PC-3 (cell line): ENCODE measurements around the gene SLC39A6. TPM values are rescaled to one million over a fixed set of nuclear protein-coding genes. Genes with fewer than 3 reads are reported as not detected.

Experiments
- ATAC-seq: fragments of 200-7000 bp; cut with Tn5 transposase; 2 replicates; pipeline ENCODE4 v1.9.1; 2020; ENCODE audit warnings: mild to moderate bottlenecking, moderate library complexity
- BruUV-seq: library from RNA; stranded (reverse); fragments of 400-500 nt; replicated peaks from 2 replicates; lab custom pipeline; 2021; lab: Mats Ljungman, UMichigan
- CTCF ChIA-PET: fragments of 300-600 bp; sonication (Branson Sonifier 250); formaldehyde crosslinking; loops from one replicate; lab custom pipeline; 2022; ENCODE audit warnings: antibody characterized with exemption; lab: Charles Lee
- POLR2A ChIA-PET: fragments of 300-600 bp; sonication (Branson Sonifier 250); formaldehyde crosslinking; loops from one replicate; lab custom pipeline; 2022; ENCODE audit warnings: antibody characterized with exemption; ENCODE audit not compliant: unreplicated experiment; lab: Charles Lee
- DNase-seq: peaks from one replicate; pipeline ENCODE4 v3.0.0-alpha.2; 2015
- H2AFZ ChIP-seq: fragments of 300-600 bp; sonication (generic); 2 replicates; pipeline ENCODE4 v1.6.0; 2016; ENCODE audit warnings: antibody characterized with exemption, low read length
- H3F3A ChIP-seq: fragments of 300-600 bp; sonication (generic); one replicate; pipeline ENCODE4 v1.6.0; 2017; ENCODE audit warnings: antibody characterized with exemption, low read length, control low read depth, mild to moderate bottlenecking; ENCODE audit not compliant: unreplicated experiment
- H3K27ac ChIP-seq: fragments of 300-600 bp; sonication (generic); 2 replicates; pipeline ENCODE4 v1.5.1; 2016; ENCODE audit warnings: mild to moderate bottlenecking, low read length
- H3K27me3 ChIP-seq: fragments of 300-600 bp; sonication (generic); 2 replicates; pipeline ENCODE4 v1.6.1; 2016; ENCODE audit warnings: low read length, mixed read lengths
- H3K36me3 ChIP-seq: fragments of 300-600 bp; sonication (generic); 2 replicates; pipeline ENCODE4 v1.6.1; 2016; ENCODE audit warnings: low read depth, mixed run types, low read length, mixed read lengths
- H3K4me1 ChIP-seq: fragments of 300-600 bp; sonication (generic); 2 replicates; pipeline ENCODE4 v1.5.1; 2016; ENCODE audit warnings: low read length; ENCODE audit not compliant: insufficient read depth
- H3K4me2 ChIP-seq: fragments of 300-600 bp; sonication (generic); 2 replicates; pipeline ENCODE4 v1.6.0; 2016; ENCODE audit warnings: low read length
- H3K4me3 ChIP-seq: fragments of 300-600 bp; sonication (generic); 2 replicates; pipeline ENCODE4 v1.5.1; 2016; ENCODE audit warnings: mild to moderate bottlenecking, low read length, mixed read lengths
- H3K79me2 ChIP-seq: fragments of 300-600 bp; sonication (generic); 2 replicates; pipeline ENCODE4 v1.6.1; 2017; ENCODE audit warnings: low read length, mixed read lengths
- H3K9ac ChIP-seq: fragments of 300-600 bp; sonication (generic); 2 replicates; pipeline ENCODE4 v1.6.0; 2016; ENCODE audit warnings: mild to moderate bottlenecking, low read length
- H3K9me2 ChIP-seq: fragments of 300-600 bp; sonication (generic); replicated peaks from 2 replicates; pipeline ENCODE4 v1.6.1; 2016; ENCODE audit warnings: mixed run types, low read length, mixed read lengths
- H3K9me3 ChIP-seq: fragments of 300-600 bp; sonication (generic); 2 replicates; pipeline ENCODE4 v1.6.1; 2016; ENCODE audit warnings: low read length, mixed read lengths
- H4K20me1 ChIP-seq: fragments of 300-600 bp; sonication (generic); 2 replicates; pipeline ENCODE4 v1.6.1; 2016; ENCODE audit warnings: low read length, mixed read lengths
- EZH2 ChIP-seq: fragments of 300-600 bp; sonication (generic); IDR thresholded peaks from one replicate; pipeline ENCODE4 v1.6.1; 2017; ENCODE audit warnings: antibody characterized with exemption, mild to moderate bottlenecking, low read length; ENCODE audit not compliant: unreplicated experiment
- EZH2phosphoT487 ChIP-seq: fragments of 300-600 bp; sonication (generic); IDR thresholded peaks from 2 replicates; pipeline ENCODE4 v1.6.1; 2018; ENCODE audit warnings: mild to moderate bottlenecking, antibody characterized with exemption, low read length, borderline replicate concordance
- intact Hi-C: fragments of 100-400 bp; cut with micrococcal nuclease; formaldehyde crosslinking; loops from 2 replicates; pipeline ENCODE4 v1.9.0; 2023
- total RNA-seq: library from RNA; depleted of rRNA; stranded (reverse); fragments of >200 nt; gene quantifications from 2 replicates; pipeline ENCODE4 v1.2.3, GENCODE V29; 2014
- TF ChIP-seq, protein P1 (sequence below): fragments of 300-600 bp; sonication (generic); conservative IDR thresholded peaks from 2 replicates; pipeline ENCODE4 v1.5.1; 2017; ENCODE audit warnings: antibody characterized with exemption, low read depth, mild to moderate bottlenecking, low read length

SLC39A6 gene
- total RNA-seq, 1 experiment from 2014 or later, result 25.5 TPM

DNA sequence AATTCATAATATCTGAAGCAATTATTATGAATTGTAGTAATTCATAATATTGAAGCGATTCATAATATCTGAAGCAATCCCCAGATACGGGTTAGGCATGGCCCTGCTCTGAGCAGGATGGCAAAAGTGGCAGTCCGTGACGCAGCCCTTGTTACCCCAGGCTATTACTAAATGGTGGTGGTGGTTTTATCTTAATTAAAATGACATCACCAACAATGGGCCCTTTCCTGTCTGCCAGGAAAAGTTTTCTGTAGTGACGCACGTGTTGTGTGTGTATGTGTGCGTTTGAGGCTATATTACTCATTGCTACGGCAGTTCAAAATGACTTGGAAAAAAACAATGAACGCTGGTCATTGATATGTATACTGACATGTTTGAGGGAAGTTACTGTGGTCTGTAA lies 47.6 kb upstream of the SLC39A6 start:
- Histone ChIP-seq H3K79me2 (no peaks in the 10 kb centered on the region), H2AFZ (no peak overlapping the region), H3F3A (no peaks in the 10 kb centered on the region), H3K9me2 (no peaks in the 10 kb centered on the region), H3K4me3 (no peak overlapping the region), H3K9ac (no peak overlapping the region), H3K4me2 (no peak overlapping the region), H4K20me1 (no peaks in the 10 kb centered on the region), H3K4me1 (no peaks in the 10 kb centered on the region), H3K9me3 (no peaks in the 10 kb centered on the region), H3K27ac (no peak overlapping the region), H3K27me3 (no peaks in the 10 kb centered on the region), H3K36me3 (no peaks in the 10 kb centered on the region)
- POLR2A ChIA-PET, result no interaction called here
- no peak for TF ChIP-seq EZH2
- TF ChIP-seq, protein P1, sequence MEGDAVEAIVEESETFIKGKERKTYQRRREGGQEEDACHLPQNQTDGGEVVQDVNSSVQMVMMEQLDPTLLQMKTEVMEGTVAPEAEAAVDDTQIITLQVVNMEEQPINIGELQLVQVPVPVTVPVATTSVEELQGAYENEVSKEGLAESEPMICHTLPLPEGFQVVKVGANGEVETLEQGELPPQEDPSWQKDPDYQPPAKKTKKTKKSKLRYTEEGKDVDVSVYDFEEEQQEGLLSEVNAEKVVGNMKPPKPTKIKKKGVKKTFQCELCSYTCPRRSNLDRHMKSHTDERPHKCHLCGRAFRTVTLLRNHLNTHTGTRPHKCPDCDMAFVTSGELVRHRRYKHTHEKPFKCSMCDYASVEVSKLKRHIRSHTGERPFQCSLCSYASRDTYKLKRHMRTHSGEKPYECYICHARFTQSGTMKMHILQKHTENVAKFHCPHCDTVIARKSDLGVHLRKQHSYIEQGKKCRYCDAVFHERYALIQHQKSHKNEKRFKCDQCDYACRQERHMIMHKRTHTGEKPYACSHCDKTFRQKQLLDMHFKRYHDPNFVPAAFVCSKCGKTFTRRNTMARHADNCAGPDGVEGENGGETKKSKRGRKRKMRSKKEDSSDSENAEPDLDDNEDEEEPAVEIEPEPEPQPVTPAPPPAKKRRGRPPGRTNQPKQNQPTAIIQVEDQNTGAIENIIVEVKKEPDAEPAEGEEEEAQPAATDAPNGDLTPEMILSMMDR, result no peak
- no peak for TF ChIP-seq EZH2phosphoT487
- CTCF ChIA-PET, result no interaction called here
- intact Hi-C loops, result loop anchor here (10.0 kb wide), 1 partner anchor 108 kb away; no protein-coding TSS in a partner anchor
- no peak for ATAC-seq
- no peak for DNase-seq
- no TSS peak for BruUV-seq

DNA sequence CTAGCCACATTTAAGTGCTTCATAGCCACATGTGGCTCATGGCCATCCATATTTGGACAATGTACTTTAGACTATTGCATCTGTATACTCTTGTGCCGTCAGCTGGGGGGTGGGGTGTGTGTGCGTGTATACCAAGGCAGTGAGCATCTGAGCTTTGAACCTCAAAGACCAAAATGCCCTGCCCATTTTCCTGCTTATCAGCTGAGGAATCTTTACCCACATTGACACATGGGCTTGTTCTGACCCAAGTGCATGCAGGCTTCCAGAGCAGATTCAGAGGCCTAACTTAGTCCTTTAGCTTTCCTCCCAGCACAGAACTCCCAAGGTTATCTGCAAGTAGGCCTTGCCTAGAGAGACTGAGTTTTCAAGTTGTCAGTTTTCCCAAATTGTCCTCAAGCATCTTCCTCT lies 47.0 kb upstream of the SLC39A6 start:
- Histone ChIP-seq H3K79me2 (no peaks in the 10 kb centered on the region), H3K9me3 (no peaks in the 10 kb centered on the region), H2AFZ (no peak overlapping the region), H3K9ac (no peak overlapping the region), H3K27me3 (no peaks in the 10 kb centered on the region), H3K27ac (no peak overlapping the region), H3K4me3 (no peak overlapping the region), H3K36me3 (no peaks in the 10 kb centered on the region), H3K9me2 (no peaks in the 10 kb centered on the region), H3K4me2 (no peak overlapping the region), H3F3A (no peaks in the 10 kb centered on the region), H4K20me1 (no peaks in the 10 kb centered on the region), H3K4me1 (no peaks in the 10 kb centered on the region)
- intact Hi-C loops, result loop anchor here (10.0 kb wide), 1 partner anchor 109 kb away; no protein-coding TSS in a partner anchor
- ATAC-seq (no peak), DNase-seq (no peak)
- TF ChIP-seq EZH2phosphoT487, result no peak
- TF ChIP-seq, protein P1, result no peak
- TF ChIP-seq EZH2, result no peak
- CTCF ChIA-PET, result no interaction called here
- POLR2A ChIA-PET, result no interaction called here
- BruUV-seq, result no TSS peak

DNA sequence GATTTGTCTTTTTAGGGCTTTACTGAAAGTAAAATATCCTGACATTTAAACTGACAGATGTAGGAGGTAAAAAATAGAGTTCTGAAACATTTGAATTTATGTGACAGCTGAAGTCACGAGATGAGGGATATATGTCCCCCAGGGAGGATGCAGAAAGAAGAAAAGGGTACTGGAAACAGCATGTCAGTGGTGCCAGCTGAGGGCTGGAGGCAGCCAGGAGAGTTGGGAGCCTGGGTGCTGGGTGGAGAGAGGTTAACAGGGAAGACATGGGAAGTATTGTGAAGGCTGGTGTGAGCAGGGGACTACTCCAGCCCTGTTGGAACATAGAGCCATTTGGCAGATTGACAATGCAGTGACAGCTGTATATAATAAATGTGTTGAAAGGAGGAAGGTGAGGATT lies 46.3 kb upstream of the SLC39A6 start:
- no peak overlapping the region for H3K9ac ChIP-seq
- H3K27me3 ChIP-seq, result no peaks in the 10 kb centered on the region
- DNase-seq (no peak), ATAC-seq (no peak)
- intact Hi-C loops, result loop anchor here (10.0 kb wide), 1 partner anchor 109 kb away; no protein-coding TSS in a partner anchor
- H3K9me3 ChIP-seq, result no peaks in the 10 kb centered on the region
- H3K79me2 ChIP-seq, result no peaks in the 10 kb centered on the region
- no peaks in the 10 kb centered on the region for H4K20me1 ChIP-seq
- H3K4me3 ChIP-seq, result no peak overlapping the region
- no peaks in the 10 kb centered on the region for H3K9me2 ChIP-seq
- H3K36me3 ChIP-seq, result no peaks in the 10 kb centered on the region
- H3K27ac ChIP-seq, result no peak overlapping the region
- BruUV-seq, result no TSS peak
- ChIA-PET CTCF (no interaction called here), POLR2A (no interaction called here)
- TF ChIP-seq, protein P1, result no peak
- TF ChIP-seq EZH2phosphoT487 (no peak), EZH2 (no peak)
- no peaks in the 10 kb centered on the region for H3F3A ChIP-seq
- no peak overlapping the region for H3K4me2 ChIP-seq
- no peak overlapping the region for H2AFZ ChIP-seq
- no peaks in the 10 kb centered on the region for H3K4me1 ChIP-seq
